ENCODE measurements around the gene RNF145.
"Not testable (repeated sequence)": the region's sequence is repeated elsewhere in the genome, so short reads cannot be mapped to it uniquely, and the experiment has no call there.

The RNF145 gene, protein sequence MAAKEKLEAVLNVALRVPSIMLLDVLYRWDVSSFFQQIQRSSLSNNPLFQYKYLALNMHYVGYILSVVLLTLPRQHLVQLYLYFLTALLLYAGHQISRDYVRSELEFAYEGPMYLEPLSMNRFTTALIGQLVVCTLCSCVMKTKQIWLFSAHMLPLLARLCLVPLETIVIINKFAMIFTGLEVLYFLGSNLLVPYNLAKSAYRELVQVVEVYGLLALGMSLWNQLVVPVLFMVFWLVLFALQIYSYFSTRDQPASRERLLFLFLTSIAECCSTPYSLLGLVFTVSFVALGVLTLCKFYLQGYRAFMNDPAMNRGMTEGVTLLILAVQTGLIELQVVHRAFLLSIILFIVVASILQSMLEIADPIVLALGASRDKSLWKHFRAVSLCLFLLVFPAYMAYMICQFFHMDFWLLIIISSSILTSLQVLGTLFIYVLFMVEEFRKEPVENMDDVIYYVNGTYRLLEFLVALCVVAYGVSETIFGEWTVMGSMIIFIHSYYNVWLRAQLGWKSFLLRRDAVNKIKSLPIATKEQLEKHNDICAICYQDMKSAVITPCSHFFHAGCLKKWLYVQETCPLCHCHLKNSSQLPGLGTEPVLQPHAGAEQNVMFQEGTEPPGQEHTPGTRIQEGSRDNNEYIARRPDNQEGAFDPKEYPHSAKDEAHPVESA

DNA sequence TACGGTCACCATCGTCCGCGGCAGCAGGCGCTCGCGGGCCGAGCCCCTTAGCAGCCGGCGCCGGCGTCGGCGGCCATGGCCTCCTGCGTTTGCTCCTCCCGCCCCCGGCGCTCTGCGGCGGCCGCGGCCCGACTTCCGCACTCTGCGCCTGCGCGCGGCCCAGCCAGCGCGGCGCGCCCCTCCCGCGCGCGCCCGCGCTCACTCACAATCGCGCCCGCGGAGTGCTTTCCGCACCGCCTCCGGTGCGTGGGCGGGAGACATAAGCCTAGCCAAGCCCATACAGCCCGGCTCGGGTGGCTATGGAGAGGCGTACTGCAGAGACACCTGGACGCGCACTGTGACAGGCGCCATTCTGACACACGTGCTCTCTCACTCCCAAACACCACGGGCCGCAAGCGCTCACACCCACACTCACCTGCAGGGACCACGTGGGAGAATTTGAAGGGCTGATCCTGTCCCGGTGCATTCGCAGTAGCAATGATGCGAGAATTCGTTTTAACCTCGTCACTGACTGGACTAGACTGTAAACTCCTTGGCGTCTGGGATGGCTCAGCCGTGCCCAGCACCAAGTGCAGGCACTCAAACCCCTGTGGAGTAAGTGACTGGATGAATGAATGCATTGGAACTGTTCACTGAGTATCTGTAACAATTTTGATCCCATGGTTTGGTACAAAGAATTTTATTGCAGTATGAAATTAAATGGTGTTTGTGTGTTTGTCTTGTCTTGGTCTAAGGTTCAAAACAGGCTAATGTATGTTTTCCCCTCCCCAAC is at the start of gene RNF145:
TSS of gene RNF145 (minus strand) at position 116 of the 772 bp plus-strand sequence. CDS start 5,936 bp downstream, outside the sequence.
- DNase-seq: peak in 1 of 2 experiments; percentile 51

DNA sequence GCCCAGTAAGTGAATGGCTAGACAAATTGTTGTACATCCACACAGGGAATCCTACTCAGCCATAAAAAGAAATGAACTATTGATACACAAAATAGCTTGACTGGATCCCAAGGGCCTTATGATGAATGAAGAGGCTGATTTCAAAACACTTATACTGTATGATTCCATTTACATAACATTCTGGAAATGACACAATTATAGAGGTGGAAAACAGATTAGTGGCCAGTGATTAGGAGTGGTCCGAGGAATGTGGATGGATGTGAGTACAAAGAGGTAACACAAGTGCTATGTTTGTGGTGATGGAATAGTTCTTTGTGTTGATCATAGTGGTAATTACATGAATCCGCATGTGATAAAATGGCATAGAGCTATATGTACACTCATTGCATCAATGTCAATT is 49.0 kb upstream of the RNF145 start:
- DNase-seq: no peak

DNA sequence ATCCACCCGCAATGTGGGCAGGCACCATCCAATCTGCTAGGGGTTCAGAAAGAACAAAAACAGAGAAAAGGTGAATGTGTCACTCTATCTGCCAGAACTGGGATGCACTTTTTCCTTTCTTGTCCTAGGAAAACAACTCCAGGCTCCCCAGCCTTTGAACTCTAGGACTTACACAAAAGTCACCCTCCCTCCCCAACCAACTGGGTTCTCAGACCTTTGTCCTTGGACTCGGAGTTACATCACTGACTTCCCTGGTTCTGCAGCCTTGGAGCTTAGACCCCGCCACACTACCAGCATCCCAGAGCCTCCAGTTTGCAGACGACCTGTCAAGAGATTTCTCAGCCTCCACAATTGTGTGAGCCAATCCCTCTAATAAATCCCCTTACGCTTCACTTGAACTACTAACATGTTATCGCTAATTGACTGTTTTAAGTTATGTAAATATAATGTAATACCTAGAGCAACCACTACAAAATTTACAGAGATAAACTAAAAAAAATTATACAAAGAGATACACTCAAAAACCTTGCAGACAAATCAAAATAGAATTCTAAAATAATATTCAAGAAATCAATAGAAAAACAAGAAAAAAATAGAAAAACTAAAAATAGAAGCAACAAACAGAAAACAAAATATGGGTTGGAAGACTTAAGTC is 48.4 kb upstream of the RNF145 start:
- DNase-seq: no peak

DNA sequence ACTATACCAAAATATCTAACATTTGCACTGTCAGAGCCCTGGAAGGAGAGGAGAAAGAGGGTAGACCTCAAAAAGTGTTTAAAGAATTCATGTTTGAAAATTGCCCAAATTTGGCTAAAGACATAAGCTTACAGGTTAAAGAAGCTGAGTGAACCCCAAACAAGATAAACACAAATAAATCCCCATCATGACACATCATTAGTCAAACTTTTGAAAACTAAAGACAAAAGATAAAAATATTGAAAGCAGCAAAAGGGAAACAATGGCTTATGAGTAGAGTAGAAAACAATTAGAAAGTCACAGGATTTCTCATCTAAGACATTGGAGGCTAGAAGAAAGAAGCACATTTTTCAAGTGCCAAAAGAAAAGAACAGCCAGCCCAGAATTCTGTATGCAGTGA is 47.7 kb upstream of the RNF145 start:
- DNase-seq: no peak

DNA sequence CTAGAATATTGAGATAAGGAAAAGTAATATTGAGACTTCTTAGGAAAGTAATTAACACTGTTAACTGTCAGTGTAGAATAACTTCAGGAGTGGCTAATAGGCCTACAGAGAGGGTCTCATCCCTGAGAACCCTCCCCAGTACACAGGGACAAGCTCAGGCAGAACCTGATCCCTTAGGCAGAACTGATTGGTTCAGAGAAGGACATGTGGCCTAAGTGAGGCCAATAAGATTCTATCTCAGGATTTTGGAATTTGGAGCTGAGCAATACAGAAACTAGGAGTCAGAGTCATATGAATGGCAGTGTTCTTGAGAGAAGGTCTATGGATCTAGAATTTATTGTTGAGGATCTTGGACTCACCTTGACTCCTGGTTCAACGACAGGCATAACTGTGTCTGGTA is 42.8 kb upstream of the RNF145 start:
- DNase-seq: no peak

DNA sequence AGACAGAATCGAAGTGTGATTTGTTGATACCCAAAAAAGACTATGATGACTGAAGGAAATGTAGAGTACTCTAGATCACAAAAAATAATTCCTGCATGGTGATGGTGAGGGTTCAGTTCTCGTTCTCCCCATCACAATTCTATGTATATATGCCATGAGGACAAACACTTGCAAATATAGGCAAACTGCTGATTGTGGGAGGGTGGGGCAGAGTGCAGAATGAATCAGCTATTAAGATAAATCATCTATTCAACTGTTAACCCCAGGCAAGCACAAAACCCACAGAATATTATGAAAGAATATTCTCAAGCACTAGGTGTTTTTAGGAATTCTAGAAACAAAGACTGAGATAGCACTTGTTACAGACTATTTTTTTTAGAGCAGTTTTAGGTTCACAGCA is 39.8 kb upstream of the RNF145 start:
- DNase-seq: no peak

DNA sequence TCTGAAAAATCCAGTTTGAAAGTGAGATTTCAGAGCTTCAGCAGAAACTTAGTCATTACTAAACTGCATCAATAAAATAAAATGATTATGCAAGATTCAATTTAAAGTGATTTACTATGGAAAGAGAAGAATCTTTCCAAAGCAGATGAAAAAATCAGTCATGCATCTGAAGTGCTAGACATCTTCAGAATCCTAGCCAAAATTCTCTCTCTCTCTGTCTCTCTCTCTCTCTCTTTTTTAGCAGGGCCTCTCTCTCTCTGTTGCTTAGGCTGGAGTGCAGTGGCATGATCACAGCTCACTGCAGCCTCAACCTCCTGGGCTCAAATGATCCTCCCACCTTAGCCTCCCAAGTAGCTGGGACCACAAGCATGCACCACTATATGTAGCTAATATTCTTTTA is 35.5 kb upstream of the RNF145 start:
- no peak for DNase-seq

DNA sequence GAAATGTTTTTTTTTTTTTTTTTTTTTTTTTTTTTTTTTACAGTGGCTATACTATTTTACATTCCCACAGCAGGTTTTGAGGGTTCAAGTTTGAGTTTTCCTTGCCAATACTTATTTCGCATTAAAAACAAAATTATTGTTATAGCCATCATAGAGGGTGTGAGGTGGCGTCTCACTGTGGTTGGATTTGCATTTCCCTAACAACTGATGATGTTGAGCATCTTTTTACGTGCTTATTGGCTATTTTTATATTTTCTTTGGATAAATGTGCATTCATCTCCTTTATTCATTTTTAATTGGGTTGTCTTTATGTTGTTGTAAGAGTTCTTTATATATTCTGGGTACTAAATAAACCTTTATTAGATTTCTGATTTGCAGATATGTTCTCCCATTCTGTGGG is 34.8 kb upstream of the RNF145 start:
- DNase-seq: no peak

DNA sequence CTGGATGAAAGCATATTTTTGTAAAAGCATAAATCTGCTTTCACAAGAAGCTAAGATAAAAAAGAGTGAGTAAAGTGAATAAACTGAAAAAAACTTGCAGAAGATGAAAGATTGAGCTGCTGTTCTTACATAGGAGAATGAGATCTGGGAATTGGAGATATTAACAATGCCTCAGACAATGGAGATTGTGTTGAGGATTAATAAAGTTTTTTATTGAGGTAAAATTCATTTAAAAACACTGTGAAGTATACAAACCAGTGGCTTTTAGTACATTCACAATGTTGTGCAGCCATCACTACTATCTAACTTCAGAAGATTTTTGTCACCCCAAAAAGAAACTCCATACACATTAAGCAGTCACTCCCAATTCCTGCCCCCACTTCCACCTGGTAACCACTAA is 34.0 kb upstream of the RNF145 start:
- DNase-seq: no peak

DNA sequence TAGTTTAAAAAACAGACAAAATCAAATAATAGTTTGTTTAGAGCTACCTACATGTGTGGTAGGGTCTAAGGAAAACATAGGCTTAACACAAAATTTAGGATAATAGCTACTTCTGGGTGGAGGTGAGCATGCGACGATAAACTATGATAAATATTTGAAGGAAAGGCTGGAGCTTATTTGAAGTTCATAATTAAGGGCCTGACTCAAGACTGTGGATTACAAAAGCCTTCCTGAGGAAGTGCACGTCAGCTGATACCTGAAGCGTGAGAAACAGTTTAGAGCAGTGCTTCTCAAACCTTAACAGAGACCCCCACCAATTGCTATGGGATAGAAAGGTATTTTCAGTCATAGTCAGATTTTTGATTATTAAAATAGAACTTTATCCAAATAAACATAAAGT is 33.3 kb upstream of the RNF145 start:
- no peak for DNase-seq

DNA sequence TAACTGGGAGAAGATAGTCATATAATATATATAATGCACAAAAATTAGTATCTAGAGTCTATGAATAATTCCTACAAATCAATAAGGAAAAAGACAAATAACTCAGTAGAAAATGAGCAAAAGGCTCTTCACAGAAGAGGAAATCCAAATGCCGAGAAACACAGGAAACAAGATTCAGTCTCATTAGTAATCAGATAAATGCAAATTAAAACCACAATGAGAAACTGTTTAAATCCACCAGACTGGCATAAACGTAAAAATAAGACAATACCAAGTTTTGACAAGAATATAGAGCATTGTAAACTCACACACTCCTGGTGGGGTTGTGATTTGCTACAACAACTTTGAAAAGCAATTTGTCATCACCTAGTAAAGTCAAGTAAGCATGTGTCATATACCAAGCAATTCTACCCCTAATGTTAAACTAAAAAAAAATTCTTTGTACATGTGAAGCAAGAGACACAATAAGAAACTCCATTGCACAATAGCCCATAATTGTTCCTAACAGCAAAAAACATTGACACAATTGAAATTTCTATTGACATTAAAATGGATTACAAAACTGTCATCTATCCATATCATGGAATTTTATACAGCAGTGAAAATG is 32.7 kb upstream of the RNF145 start:
- no peak for DNase-seq

DNA sequence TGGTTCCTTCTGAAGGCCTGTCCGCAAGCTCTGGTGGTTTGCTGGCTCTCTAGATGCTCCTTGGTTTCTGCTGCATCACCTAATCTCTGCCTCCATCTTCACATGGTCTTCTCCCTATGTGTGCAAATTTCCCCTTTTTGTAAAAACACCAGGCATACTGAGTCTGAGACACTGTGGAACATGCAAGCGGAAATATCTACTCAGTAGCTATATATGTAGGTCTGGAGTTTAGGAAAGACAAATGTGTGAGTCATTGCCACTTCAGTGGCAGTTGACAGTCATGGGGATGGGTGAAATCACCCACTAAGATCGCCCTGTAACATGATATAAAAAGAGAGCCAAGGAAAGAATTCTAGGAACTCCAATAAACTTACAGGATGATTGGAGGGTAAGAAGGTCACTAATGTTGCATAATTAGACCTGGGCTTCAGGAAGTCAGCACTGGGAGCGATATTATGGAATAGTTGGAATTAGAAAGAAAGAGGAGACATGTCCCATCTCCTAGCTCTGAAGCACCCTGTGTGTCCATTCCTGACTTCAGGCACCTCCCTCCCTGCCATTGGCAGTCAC is 31.0 kb upstream of the RNF145 start:
- DNase-seq: no peak

DNA sequence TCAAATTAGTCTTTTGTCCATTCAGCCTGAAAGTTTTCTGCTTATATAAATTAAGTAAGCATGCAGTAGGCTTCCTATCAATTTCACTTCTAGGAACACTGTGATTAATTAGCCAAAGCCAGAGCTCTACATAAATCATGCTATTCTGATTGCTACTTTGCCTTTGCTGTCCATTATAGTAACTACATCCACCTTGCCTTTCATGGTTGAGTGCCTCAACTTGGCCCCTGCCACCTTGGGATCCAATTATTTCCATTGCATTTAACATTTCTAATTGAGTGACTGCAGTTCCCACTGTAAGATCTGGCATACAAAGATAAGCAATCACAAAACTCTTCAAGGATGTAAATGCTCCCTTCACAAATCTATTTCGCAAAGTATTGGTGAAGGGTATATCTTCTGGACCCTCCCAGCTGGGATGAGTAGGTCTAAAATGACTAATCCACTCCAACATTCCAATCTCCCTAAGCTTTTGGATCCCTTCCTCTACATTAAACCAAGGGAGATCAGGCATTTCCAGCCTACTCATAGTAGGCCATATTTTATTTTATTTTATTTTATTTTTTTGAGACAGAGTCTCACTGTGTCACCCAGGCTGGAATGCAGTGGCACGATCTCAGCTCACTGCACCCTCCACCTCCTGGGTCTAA is 26.6 kb upstream of the RNF145 start:
- DNase-seq: not testable (repeated sequence)

DNA sequence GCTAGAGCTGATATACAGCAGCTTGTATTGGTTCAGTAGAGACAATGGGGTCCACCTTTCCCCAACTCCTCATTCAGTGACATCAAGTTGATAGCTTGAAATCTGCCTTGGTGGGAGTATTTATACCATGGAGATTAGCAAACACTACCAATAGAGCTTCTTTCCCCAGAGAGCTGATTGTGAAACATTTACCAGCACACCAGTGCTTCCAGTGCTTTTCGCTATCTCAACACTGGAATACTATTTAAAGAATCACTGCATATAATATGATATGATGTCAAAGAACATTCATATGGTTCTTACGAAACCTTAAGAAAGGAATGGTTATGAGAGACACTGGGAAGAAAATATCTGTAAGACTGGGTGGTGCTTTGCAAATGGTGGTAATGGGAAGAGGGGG is 21.8 kb upstream of the RNF145 start:
- DNase-seq: no peak

DNA sequence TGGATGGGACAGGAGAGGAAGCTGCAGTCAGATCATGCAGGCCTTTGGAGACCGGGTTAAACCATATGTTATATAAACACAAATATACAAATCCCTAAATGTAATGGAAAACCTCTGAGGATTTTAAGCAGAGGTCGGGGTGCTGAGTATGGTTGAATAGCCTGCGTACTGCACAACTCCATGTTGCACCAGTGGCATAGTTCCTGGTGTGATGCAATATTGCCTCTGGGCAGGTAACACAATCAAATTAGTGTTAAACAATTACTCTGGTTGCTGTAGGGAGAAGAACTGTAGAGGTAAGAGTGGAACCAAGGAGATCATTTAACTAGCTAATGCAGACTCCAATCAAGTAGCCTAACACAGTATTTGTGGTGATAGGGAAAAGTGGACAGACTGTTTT is 21.3 kb upstream of the RNF145 start:
- DNase-seq: no peak

DNA sequence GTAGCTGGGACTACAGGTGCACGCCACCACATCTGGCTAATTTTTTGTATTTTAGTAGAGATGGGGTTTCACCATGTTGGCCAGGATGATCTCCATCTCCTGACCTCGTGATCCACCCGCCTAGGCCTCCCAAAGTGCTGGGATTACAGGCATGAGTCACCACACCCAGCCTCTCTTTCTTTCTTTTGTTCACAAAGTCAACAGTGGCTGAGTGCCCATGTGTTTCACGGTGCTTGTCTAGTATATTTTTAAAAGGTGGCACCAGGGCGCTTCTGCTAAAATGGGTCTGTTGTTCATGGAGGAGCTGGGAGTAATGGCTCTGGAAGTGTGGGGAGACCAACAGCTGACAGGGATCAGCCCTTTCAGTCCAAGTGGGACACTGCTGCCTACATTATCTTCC is 18.7 kb upstream of the RNF145 start:
- not testable (repeated sequence) for DNase-seq

DNA sequence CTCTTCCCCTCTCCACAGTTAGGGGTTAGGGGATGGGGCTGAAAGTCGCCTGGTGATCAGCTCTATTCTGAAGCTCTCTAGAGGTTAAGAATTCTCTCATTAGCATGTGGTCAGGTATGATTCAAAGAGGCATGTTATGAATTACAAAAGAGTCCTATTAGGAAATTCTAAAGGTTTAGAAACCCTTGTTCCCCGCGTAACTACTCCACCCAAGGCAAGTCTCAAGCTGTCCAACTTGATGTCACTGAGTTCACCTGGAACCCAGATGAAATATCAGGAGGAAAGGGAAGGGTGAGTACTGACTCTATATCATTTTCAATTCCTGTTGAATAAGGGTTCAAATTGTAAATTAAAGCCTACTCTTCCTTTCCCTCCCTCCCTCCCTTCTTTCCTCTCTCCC is 18.1 kb upstream of the RNF145 start:
- no peak for DNase-seq

DNA sequence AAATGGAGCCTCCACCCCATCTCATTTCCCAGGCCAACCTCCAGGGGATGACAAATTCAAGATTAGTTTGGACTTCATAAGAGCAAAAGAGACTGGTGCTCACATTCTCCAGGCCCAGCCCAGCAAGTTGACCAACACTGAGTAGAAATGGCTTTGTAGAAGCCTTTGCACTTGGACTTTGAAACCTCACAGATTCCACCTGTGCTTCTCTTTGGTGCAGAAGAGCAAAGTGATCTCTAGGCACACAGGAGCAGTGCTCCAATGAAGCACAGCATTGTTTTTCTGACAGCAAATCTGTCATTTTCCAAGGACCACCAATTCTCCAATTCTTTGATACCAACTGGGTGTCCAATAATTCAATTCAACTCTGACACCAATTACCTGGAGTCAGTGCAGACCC is 17.1 kb upstream of the RNF145 start:
- no peak for DNase-seq

DNA sequence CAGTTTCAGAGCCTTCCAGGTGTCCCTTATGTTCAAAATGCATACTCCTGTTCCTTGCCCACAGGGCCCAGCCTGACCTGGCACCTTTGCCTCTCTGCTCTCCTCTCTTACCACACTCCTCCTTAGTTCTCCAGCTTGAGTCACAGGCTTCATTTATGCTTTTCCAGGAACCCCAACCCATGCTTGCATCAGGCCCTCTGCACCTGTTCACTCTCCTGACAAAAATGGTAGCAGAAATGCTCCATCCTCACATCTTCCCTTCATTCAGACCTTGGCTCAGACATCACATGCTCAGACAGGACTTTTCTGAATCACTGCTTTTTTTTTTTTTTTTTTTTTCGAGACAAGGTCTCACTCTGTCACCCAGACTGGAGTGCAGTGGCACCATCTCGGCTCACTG is 15.1 kb upstream of the RNF145 start:
- DNase-seq: no peak

DNA sequence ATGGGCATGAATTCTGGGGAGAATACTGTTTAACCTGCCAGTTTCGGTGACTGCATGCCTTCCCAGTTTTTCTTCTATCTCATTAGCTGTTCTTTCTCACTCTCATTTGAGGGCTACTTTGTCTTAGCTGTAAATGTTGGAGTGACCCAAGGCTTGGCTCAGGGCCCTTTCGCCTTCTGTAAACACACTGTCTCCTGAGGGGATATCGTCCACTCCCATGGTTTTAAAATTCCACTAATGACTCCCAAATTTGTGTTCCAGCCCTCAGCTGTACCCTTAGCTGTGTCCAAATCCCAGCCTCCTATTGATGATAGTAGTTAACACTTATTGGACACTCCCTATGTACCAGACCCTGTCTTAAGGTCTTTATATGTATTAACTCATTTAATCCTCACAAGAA is 14.1 kb upstream of the RNF145 start:
- DNase-seq: no peak

DNA sequence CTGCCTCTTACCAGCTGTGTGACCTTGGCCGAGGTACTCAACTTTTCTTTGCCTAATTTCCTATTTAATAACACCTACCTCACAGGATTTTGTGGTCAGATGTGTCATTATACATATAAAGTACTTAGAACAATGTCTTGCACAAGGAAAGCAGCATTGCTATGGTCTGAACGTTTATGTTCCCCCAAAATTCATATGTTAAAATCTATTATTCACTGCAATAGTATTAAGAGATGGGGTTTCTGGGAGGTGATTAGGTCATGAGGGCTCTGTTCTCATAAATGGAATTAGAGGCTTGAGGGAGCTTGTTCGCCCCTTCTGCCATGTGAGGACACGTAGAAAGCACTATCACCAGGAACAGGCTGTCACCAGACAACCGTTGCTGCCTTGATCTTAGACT is 10.9 kb upstream of the RNF145 start:
- DNase-seq: no peak

DNA sequence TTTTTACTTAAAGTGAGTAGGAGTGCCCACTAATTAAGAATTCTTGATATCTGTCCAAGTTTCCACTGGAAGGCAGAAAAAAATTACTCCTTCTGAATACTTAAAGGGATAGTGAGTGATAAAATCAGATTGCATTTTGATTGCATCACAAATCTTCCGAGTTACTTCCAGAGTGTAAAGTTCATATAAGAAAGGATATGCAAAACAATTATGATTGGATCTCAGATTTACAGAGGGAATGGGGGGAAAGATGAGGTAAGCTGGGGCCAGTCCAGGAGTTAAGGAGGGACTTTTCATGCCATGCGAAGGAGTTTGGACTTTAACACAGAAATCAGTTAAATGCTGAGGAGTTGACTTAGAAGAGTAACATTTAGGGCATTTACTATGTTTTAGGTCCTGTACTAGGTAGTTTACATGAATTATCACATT is 9.3 kb upstream of the RNF145 start:
- DNase-seq: no peak
